Measurements from ENCODE around the gene EPSTI1.

DNA sequence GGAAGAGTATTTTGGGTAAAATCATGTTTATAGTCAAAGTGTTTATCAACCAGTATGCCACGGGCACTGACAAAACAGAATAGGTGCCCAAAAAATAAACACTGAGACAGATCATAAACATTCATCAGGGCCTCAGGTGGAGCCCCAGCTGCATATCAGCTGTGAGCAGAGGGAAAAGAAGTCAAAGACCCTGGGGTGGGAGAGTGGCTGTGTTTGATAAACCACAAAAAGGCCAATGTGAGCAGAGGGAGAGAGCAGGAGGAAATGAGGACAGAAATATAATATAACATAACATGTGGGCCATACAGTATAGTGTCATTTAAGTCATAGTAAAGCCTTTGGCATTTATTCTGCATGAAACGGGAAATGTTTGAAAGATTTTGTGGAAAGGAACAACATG, 10.0 kb upstream of the EPSTI1 start:
- no peak for TF ChIP-seq CTCF (IDR thresholded peaks at IDR 0.05; ENCODE audit: insufficient read depth, low read depth, low read length)
- no peak for TF ChIP-seq EZH2 (IDR thresholded peaks at IDR 0.05; ENCODE audit: insufficient read depth, low read length)
